ENCODE measurements around the gene VPS26B. TPM values are rescaled to one million over a fixed set of nuclear protein-coding genes. Genes with fewer than 3 reads are reported as not detected.
A peak's percentile ranks its signal among the peaks of the same experiment; 100 is the strongest.
"Not testable (repeated sequence)": the region's sequence is repeated elsewhere in the genome, so short reads cannot be mapped to it uniquely, and the experiment has no call there.

The VPS26B gene
- total and polyA plus RNA-seq, 2 donors (not counting 3 experiments of a cell fraction or from before 2014, with no cell fraction given): 40.2 to 53.1 TPM

DNA sequence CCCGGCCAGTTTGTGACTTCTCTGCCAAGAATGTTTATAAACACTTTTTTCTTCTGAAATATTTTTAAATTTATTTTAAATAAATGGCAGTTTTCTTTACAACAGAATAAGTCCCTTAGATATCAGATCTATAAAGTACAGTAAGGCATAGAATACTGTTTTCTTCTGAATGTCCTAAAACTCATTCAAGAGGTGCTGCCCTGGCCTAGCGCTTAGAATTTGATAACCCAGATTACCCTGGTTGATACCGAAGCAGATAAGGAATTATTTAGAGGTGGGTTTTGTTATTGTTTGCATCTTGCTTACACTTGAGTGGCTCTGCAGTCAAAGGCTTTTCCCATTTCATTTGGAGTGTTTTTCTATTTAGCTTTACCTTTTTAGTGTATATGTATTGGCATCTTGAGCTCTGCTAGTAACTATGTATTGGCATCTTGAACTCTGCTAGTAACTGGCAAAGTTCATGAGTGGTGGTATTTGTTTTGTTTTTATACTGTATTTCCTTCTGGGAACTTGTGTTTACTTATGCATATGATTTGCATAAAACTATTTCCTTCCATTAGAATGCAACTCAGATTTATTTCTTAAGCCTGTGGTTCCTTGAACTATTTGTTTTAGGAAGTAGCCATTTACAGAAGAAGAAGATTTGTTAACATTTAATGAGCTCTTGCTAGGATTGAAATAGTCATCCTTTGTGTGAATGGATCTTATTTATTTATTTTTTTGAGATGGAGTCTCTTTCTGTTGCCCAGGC, 30.1 kb downstream of the VPS26B start:
- dilution Hi-C loops (cut with MboI; ENCODE audit: extremely low pct_ligation_motif_present, low sequenced_read_pairs): no loop called here

DNA sequence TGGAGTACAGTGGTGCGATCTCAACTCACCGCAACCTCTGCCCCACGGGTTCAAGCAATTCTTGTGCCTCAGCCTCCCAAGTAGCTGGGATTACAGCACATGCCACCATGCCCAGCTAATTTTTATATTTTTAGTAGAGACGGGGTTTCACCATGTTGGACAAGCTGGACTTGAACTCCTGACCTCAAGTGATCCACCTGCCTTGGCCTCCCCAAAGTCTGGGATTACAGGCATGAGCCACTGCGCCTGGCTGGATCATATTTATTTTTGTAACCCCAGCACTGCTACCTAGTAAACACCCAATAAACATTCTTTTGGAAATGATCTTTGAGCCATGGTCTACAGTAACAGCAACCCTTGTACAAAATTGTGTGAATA, 30.7 kb downstream of the VPS26B start:
- H4K20me1 ChIP-seq (replicated peaks; ENCODE audit: control insufficient read depth, extremely low read depth, insufficient read depth, low read length); H2AFZ ChIP-seq (ENCODE audit: low read depth, low read length); intact Hi-C loops (cut with micrococcal nuclease); H3K4me2 ChIP-seq (ENCODE audit: insufficient read depth, low read length); DNase-seq (ENCODE audit: low read depth, low spot score); H3K9me3 ChIP-seq (replicated peaks; ENCODE audit: control insufficient read depth, insufficient read depth, low read length); H3K9me1 ChIP-seq (replicated peaks; ENCODE audit: control insufficient read depth, extremely low read depth, insufficient read depth, low read length); H3K9ac ChIP-seq (replicated peaks; ENCODE audit: extremely low read depth, insufficient read depth, low read length); BruUV-seq (replicated peaks); POLR2A ChIA-PET; H3K4me3 ChIP-seq (replicated peaks in 1 of 3; ENCODE audit: insufficient read depth in 1 of 3, low read depth in 1 of 3, low read length in 3 of 3); H3K27ac ChIP-seq (ENCODE audit: insufficient read depth, low read depth, low read length); dilution Hi-C loops (cut with MboI; ENCODE audit: extremely low pct_ligation_motif_present, low sequenced_read_pairs); FAIRE-seq; H3K27me3 ChIP-seq (ENCODE audit: control insufficient read depth in 2 of 2, insufficient read depth in 2 of 2, low read length in 2 of 2); H3K79me2 ChIP-seq (ENCODE audit: control insufficient read depth, insufficient read depth, low read length): not testable (repeated sequence)
- CTCF ChIA-PET: interaction anchor here (0.8 kb wide), 1 partner anchor 30 kb away, joined by 3 read pairs; no protein-coding TSS in a partner anchor
- peaks cover 0 to 14% of the 10 kb centered on the region in 2 experiments for H3K36me3 ChIP-seq (ENCODE audit: control insufficient read depth in 2 of 2, extremely low read depth in 1 of 2, insufficient read depth in 2 of 2, low read length in 2 of 2)
- peaks cover 11% of the 10 kb centered on the region for H3K4me1 ChIP-seq (ENCODE audit: control insufficient read depth, extremely low read depth, insufficient read depth, low read length)

More for the DNA sequence above, 30.1 kb downstream of the VPS26B start:
- no TSS peak for BruUV-seq (replicated peaks)
- Histone ChIP-seq H3K79me2 (ENCODE audit: control insufficient read depth, insufficient read depth, low read length) (peaks cover 6% of the 10 kb centered on the region), H3K27me3 (ENCODE audit: control insufficient read depth in 2 of 2, insufficient read depth in 2 of 2, low read length in 2 of 2) (no peaks in the 10 kb centered on the region), H3K4me1 (ENCODE audit: control insufficient read depth, extremely low read depth, insufficient read depth, low read length) (peaks cover 11% of the 10 kb centered on the region), H3K4me3 (replicated peaks in 1 of 3; ENCODE audit: insufficient read depth in 1 of 3, low read depth in 1 of 3, low read length in 3 of 3) (peak overlapping the region in 2 of 3 experiments; percentile 72 to 88), H4K20me1 (replicated peaks; ENCODE audit: control insufficient read depth, extremely low read depth, insufficient read depth, low read length) (no peaks in the 10 kb centered on the region), H3K4me2 (ENCODE audit: insufficient read depth, low read length) (peak overlapping the region; percentile 94), H2AFZ (ENCODE audit: low read depth, low read length) (no peak overlapping the region), H3K9me3 (replicated peaks; ENCODE audit: control insufficient read depth, insufficient read depth, low read length) (no peaks in the 10 kb centered on the region), H3K36me3 (ENCODE audit: control insufficient read depth in 2 of 2, extremely low read depth in 1 of 2, insufficient read depth in 2 of 2, low read length in 2 of 2) (peaks cover 0 to 15% of the 10 kb centered on the region in 2 experiments), H3K27ac (ENCODE audit: insufficient read depth, low read depth, low read length) (no peak overlapping the region), H3K9ac (replicated peaks; ENCODE audit: extremely low read depth, insufficient read depth, low read length) (no peak overlapping the region), H3K9me1 (replicated peaks; ENCODE audit: control insufficient read depth, extremely low read depth, insufficient read depth, low read length) (no peaks in the 10 kb centered on the region)
- no peak for DNase-seq (ENCODE audit: low read depth, low spot score)
- ChIA-PET CTCF (interaction anchor here (0.8 to 2.7 kb wide), 5 partner anchors 11 to 327 kb away, joined by 3 to 11 read pairs (median 4); partner anchors contain the start of gene NCAPD3), POLR2A (no interaction called here)
- TF ChIP-seq FOS (IDR thresholded peaks at IDR 0.05; ENCODE audit: borderline replicate concordance, insufficient read depth, low read length): no peak
- no peak for FAIRE-seq
- intact Hi-C loops (cut with micrococcal nuclease): loop anchor here (1.0 to 5.0 kb wide), 3 partner anchors 19 to 217 kb away; partner anchors contain the start of gene GLB1L2
